ENCODE data around the gene FOLR3.
"Not testable (repeated sequence)": the region's sequence is repeated elsewhere in the genome, so short reads cannot be mapped to it uniquely, and the experiment has no call there.

Gene FOLR3

DNA sequence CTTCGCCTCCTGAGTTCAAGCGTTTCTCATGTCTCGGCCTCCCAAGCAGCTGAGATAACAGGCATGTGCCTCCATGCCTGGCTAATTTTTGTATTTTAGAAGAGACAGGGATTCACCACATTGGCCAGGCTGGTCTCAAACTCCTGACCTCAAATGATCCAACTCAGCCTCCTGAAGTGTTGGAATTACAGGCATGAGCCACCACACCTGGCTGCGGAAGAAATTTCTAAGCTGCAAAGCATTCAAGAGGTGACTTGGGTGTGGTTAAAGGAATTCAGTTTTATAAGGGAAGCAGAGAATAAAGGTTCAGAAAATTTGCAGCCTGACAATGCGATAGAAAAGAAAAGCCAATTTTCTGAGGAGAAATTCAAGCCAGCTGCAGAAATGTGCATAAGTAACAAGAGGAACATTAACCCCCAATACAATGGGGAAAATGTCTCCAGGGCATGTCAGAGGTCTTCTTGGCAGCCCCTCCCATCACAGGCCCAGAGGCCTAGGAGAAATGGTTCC is 33.6 kb downstream of the FOLR3 start:
- DNase-seq = not testable (repeated sequence)

DNA sequence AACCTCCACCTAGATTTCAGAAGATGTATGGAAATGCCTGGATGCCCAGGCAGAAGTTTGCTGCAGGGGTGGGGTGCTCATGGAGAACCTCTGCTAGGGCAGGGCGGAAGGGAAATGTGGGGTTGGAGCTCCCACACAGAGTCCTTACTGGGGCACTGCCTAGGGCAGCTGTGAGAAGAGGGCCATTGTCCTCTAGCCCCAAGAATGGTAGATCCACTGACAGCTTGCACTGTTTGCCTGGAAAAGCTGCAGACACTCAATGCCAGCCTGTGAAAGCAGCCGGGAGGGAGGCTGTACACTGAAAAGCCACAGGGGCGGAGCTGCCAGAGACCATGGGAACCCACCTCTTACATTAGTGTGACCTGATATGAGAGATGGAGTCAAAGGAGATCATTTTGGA is 34.2 kb downstream of the FOLR3 start:
- not testable (repeated sequence) for DNase-seq

DNA sequence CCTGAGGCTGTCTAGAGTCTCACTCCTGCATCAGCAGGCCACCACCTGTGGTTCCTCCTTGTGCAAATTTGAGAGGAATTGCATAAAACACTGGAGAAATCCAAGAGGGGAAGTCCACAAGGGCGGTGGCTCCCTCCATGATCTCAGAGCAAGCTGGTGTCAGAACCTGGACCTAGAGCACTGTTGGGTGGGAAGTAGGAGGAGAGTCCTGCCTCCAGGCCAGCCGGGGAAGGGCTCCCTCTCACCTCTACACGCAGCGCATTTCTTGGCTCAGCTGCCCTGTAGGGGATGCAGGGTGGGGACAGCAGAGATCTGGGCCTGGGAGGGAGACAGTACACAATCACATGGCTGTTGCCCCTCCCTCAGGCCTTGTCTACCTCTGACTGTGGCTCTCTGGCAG is 36.5 kb downstream of the FOLR3 start:
- DNase-seq = not testable (repeated sequence)

DNA sequence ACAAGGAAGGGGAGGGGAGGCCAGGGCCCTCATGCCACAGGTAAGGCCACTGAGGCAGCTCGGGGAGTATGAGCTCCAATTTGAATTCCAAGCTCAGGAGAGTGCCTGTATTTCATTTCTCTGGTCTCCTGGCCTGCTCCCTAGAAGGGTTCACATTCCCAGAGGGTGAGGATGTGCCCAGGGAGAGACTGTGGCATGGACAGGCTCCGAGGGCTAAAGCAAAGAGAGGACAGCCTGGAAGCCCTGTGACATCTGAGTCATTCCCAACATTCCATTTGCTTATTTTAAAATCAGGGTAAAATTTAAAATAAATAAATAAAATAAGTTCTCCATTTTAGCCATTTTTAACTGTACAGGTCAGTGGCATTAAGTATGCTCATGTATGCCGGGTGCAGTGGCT is 37.8 kb downstream of the FOLR3 start:
- no peak for DNase-seq

DNA sequence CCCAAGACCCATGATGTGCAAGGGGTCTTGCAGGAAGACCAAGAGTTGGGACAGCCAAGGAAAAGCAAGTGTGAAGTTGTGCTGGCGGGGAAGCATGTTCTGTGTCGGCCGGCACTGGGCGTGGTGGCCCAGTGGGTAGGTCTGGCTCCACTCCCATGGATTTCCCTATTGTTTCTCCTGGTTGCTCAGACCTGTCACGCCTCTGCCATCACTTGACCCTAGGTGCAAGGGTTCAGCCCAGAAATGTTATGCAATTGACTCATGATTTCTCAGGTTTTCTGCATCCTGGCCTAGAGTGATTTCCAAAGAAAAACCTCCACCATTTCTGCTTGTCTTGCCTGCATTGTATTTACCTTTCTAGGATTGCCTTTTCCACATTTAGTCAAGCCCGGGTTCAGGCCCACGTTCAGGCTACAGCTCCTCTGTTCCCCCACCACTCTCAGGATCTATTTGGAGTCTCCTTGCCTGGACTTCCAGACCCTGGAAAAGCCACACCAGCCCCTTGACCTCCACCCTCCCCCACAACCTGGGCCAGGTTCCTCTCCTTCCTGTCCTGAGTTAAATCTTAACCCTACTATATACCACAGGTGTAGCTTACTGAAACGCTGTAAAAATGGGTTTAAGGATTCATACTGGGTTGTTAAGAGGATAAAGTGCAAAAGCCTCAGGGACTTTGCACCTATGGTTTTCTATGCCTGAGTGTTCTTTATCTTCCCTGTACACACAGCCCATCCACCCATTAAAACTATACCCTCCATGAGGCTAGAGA is 39.0 kb downstream of the FOLR3 start:
- DNase-seq = no peak

DNA sequence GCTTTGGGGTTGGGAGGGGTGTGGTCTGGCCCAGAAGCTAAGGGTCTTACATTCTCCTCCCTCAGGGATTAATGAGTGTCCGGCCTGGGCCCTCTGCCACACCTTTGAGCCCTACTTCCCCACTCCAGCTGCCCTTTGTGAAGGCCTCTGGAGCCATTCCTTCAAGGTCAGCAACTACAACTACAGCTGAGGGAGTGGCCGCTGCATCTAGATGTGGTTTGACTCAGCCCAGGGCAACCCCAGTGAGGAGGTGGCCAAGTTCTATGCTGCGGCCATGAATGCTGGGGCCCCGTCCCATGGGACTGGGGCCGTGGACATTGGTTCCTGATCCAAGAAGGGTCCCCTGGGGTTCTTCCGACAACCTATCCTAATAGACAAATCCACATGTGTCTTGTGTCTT is 42.1 kb downstream of the FOLR3 start:
- DNase-seq = no peak

DNA sequence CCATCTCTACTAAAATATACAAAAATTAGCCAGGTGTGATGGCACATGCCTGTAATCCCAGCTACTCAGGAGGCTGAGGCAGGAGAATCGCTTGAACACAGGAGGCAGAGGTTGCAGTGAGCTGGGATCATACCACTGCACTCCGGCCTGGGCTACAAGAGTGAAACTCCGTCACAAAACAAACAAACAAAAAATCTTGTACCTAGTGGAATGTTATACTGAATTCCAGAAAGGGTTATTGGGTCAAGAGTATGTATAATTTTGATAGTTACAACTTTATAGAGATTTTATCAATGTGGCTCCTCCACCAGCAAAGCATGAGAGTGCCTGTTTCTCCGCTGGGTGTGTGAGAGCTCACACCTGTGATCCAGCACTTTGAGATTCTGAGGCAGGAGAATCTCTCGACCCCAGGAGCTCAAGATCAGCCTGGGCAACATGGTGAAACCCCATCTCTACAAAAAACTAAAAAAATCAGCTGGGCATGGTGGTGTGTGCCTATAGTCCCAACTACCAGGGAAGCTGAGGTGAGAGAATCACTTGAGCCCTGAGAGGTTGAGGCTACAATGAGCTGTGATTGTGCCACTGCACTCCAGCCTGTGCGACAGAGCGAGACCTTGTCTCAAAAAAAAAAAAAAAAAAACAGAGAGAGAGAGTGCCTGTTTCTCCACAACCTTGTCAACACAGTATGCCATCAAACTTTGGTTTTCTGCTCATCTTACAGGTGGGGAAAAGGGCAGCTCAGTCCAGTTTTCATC is 43.7 kb downstream of the FOLR3 start:
- no peak for DNase-seq

DNA sequence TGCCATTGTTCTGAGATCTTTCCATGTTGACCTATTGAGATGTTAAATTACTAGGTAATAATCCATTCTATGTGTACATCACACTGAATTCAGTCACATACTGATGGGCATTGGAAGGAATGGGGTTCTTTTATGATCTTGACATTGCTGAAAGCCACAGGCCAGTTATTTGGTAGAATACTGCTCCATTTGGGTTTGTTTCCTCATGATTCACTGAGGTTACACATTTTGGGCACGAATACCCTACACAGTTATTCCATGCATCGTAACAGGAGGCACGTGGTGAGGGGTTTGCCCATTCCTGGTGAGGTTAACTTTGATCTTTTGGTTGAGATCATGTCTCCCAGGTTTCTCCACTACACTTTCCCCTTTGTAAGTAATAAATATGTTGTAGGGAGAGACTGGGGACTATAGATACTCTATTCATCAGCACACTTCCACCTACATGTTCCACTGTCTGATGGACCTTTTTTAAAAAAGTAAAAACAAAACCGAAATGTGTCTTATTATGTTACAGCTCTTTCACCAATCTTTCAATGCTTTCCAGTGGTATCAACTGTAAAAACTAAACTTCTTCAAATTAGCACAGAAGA is 44.4 kb downstream of the FOLR3 start:
- DNase-seq = peak; percentile 17

DNA sequence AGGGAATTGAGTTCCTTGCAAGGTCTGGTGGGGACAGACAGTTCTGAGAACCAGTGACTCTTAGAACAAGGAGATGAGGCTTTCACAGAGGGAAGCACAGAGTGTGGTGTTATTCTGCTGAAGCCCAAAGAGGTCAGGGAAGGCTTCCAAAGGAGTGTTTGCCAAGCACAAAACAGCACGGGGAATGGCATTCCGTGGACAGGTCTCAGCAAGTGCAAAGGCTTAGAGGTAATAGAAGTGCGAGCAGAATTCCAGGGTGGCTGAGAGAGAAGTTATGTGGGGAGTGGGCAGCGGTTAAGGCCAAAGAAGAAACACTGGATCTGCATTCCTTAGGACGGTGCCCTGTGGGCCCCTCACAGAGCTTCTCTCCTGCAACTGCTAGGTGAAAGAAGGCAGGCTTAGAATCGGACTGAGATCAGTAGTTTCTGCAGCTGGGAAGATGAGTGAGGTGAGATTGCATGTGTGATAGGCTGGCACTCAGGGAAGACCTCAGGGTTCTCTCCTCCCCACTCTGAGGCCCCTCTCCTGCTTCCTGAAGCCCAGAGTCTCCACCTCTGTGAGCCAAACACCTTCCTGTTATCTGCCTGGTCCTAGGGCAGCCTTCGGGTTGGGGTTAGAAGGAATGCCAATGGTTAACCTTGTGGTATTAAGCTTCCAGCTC is 45.5 kb downstream of the FOLR3 start:
- not testable (repeated sequence) for DNase-seq

DNA sequence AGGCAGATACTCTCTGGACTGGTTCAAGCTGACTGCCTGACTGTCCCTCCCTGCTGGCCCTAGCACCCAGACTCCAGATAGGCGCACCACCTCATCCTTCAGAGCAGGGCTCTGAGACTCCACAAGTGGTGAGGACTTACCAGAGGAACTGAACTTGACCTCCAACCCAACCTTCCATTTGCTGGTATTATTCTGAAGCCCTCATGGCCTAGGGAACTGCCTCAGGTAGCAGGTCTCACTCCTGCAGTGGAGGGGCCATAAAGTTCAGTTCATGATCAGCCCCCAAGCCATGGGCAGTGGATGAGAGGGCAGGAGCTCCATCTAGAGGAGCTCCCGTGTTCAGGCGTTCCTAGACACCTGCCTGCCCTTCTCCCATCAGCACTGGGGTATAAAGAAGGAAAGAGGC is 46.0 kb downstream of the FOLR3 start:
- DNase-seq = not testable (repeated sequence)

DNA sequence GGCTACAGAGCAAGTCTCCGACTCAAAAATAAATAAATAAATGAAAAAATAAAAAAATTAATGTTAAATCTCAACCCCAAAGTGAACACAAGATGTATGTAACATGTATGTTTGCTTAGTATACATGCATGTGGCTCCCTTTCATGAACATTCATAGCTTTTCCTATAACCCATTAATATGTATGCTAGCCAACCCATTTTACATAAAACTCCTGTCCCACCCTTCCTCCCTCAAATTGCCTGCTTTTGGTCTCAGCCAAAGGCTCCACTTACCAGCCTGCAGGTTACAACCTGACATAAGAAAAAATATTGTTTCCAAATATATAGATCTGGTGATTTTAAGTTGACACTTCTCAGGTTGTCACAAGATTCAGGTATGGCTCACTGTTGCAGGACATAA is 52.7 kb downstream of the FOLR3 start:
- no peak for DNase-seq
